ENCODE results near the gene CHST5.

GRCh38 chr16:75541236-75541635, 5.3 kb upstream of the CHST5 start:
- TF ChIP-seq CTCF (IDR thresholded peaks at IDR 0.05), result no peak
- no peak for TF ChIP-seq POLR2A (IDR thresholded peaks at IDR 0.05)
- TF ChIP-seq EP300 (IDR thresholded peaks at IDR 0.05), result no peak
